Lung (tissue), 12 donors: ENCODE data around the gene SNX25. TPM values are rescaled to one million over a fixed set of nuclear protein-coding genes. Genes with fewer than 3 reads are reported as not detected.

Experiments used
- ATAC-seq: fragments of 200-7000 bp; cut with Tn5 transposase; one replicate; pipeline ENCODE4 v1.9.1; 2020; ENCODE audit warnings: moderate number of reproducible peaks; ENCODE audit not compliant: insufficient read depth, low FRiP score
- DNase-seq, 3 donors: peaks; one replicate each; pipeline ENCODE4 v3.0.0-alpha.2; 2013 to 2017
- H3K27ac ChIP-seq, 2 donors: one replicate each; pipeline ENCODE4 v1.5.1; 2013; ENCODE audit warnings: mild to moderate bottlenecking in 2 of 2, moderate library complexity in 2 of 2, control low read depth in 1 of 2, inconsistent platforms in 1 of 2, low read depth in 1 of 2, low read length in 1 of 2
- H3K27me3 ChIP-seq, 3 donors: one replicate each; pipeline ENCODE4 v1.5.1; 2013; ENCODE audit warnings: low read length in 2 of 3; ENCODE audit not compliant: control insufficient read depth in 3 of 3, insufficient read depth in 3 of 3
- H3K36me3 ChIP-seq, 4 donors: one replicate each; pipeline ENCODE4 v1.5.1; 2013; ENCODE audit warnings: low read length in 4 of 4, mild to moderate bottlenecking in 1 of 4, moderate library complexity in 1 of 4; ENCODE audit not compliant: control insufficient read depth in 4 of 4, insufficient read depth in 4 of 4
- H3K4me1 ChIP-seq, 5 donors: one replicate each; pipeline ENCODE4 v1.5.1; 2013; ENCODE audit warnings: low read length in 5 of 5, mild to moderate bottlenecking in 2 of 5, moderate library complexity in 1 of 5; ENCODE audit not compliant: control insufficient read depth in 5 of 5, insufficient read depth in 5 of 5
- H3K4me3 ChIP-seq: one replicate; pipeline ENCODE4 v1.5.1; 2013; ENCODE audit warnings: mild to moderate bottlenecking, control low read depth, moderate library complexity
- H3K9ac ChIP-seq, 2 donors: one replicate each; pipeline ENCODE4 v1.5.1; 2013; ENCODE audit warnings: low read length in 2 of 2, control low read depth in 1 of 2; ENCODE audit not compliant: insufficient read depth in 1 of 2
- H3K9me3 ChIP-seq, 4 donors: one replicate each; pipeline ENCODE4 v1.5.1; 2013; ENCODE audit warnings: low read length in 3 of 4, mild to moderate bottlenecking in 1 of 4, moderate library complexity in 1 of 4; ENCODE audit not compliant: control insufficient read depth in 4 of 4, insufficient read depth in 3 of 4
- CTCF ChIP-seq: IDR thresholded peaks from 2 replicates; pipeline ENCODE4 v1.5.1; 2012; ENCODE audit warnings: mild to moderate bottlenecking; ENCODE audit errors: control extremely low read depth, extremely low read depth
- WGBS, 2 donors: extraction: QIAGEN DNeasy Blood & Tissue Kit; methylation state at CpG; one replicate each; pipeline ENCODE4 v1.1.7; 2013; 5-methylcytosine and 5-hydroxymethylcytosine counted together
- polyA plus RNA-seq, 2 donors: library from polyadenylated mRNA; stranded (reverse); fragments of 200-250 nt; gene quantifications; one replicate each; pipeline ENCODE4 v1.2.1, GENCODE V29; 2013
- total RNA-seq, 2 donors: library from RNA; depleted of rRNA in 1 of 2; stranded (reverse); fragments of >200 nt in 1 of 2; gene quantifications; one replicate each; pipeline ENCODE4 v1.2.1, GENCODE V29; 2014 to 2021
- donor health status: control.
- donor health status: control.
- donor health status: Bipolar disorder and iron deficiency.
- donor health status: healthy.
- donor health status: DM: yes; HTN: yes; CAD: no.

SNX25 gene
- total and polyA plus RNA-seq, 4 donors, result 16.8 to 95.4 (median 49.3) TPM

GRCh38 chr4:185335579-185335978, 126.2 kb downstream of the SNX25 start:
- no peaks in the 10 kb centered on the region for H3K27me3 ChIP-seq
- H3K36me3 ChIP-seq, result peaks cover 0 to 8% (median 3%) of the 10 kb centered on the region in 4 donors
- DNase-seq (no peak), ATAC-seq (no peak)
- no peaks in the 10 kb centered on the region for H3K4me1 ChIP-seq
- no peak for TF ChIP-seq CTCF
- H3K9me3 ChIP-seq, result no peaks in the 10 kb centered on the region
- H3K27ac ChIP-seq, result no peak overlapping the region
- no peak overlapping the region for H3K9ac ChIP-seq
- 95 to 97% methylated on average over 1 of the region's 1 CpG for WGBS, 2 donors
- H3K4me3 ChIP-seq, result no peak overlapping the region

GRCh38 chr4:185339941-185340340, 130.5 kb downstream of the SNX25 start:
- DNase-seq (no peak), ATAC-seq (no peak)
- no peak for TF ChIP-seq CTCF
- H3K27me3 ChIP-seq, result no peaks in the 10 kb centered on the region
- H3K4me3 ChIP-seq, result no peak overlapping the region
- H3K9me3 ChIP-seq, result no peaks in the 10 kb centered on the region
- 75 to 81% methylated on average over 3 of the region's 3 CpGs for WGBS, 2 donors
- H3K36me3 ChIP-seq, result peaks cover 7 to 18% (median 9%) of the 10 kb centered on the region in 4 donors
- H3K9ac ChIP-seq, result no peak overlapping the region
- H3K4me1 ChIP-seq, result peaks cover 0 to 5% (median 0%) of the 10 kb centered on the region in 5 donors
- H3K27ac ChIP-seq, result no peak overlapping the region

GRCh38 chr4:185341377-185341776, 132.0 kb downstream of the SNX25 start:
- no peak overlapping the region for H3K9ac ChIP-seq

More at GRCh38 chr4:185341377-185341776, 132.0 kb downstream of the SNX25 start:
- Histone ChIP-seq H3K36me3 (peaks cover 8 to 15% (median 9%) of the 10 kb centered on the region in 4 donors), H3K4me3 (no peak overlapping the region), H3K27ac (no peak overlapping the region), H3K4me1 (peaks cover 0 to 5% (median 0%) of the 10 kb centered on the region in 5 donors), H3K9me3 (no peaks in the 10 kb centered on the region), H3K27me3 (no peaks in the 10 kb centered on the region)
- WGBS, 2 donors, result 88% methylated on average over 2 of the region's 2 CpGs
- TF ChIP-seq CTCF, result no peak
- DNase-seq, result no peak
- no peak for ATAC-seq
